Loucy (cell line): ENCODE data around the gene ZNF805.
A peak's percentile ranks its signal among the peaks of the same experiment; 100 is the strongest.

ENCODE experiments used
- H2AFZ ChIP-seq: fragments of 200-600 bp; sonication (generic); 2 replicates; pipeline ENCODE4 v1.6.0; 2016; ENCODE audit warnings: antibody characterized with exemption, mild to moderate bottlenecking, low read length, moderate library complexity
- H3F3A ChIP-seq: fragments of 200-600 bp; 2 replicates; pipeline ENCODE4 v1.6.0; 2016; ENCODE audit warnings: antibody characterized with exemption, low read depth, mild to moderate bottlenecking
- H3K27me3 ChIP-seq: fragments of 200-600 bp; sonication (generic); 2 replicates; pipeline ENCODE4 v1.6.1; 2014; ENCODE audit warnings: low read length, mild to moderate bottlenecking; ENCODE audit not compliant: insufficient read depth, poor library complexity, severe bottlenecking
- H3K36me3 ChIP-seq: fragments of 200-600 bp; sonication (generic); 2 replicates; pipeline ENCODE4 v1.6.1; 2016; ENCODE audit warnings: low read length; ENCODE audit not compliant: insufficient read depth
- H3K4me1 ChIP-seq: fragments of 200-600 bp; sonication (generic); 2 replicates; pipeline ENCODE4 v1.5.1; 2014; ENCODE audit warnings: low read length, mild to moderate bottlenecking; ENCODE audit not compliant: insufficient read depth, poor library complexity, severe bottlenecking
- H3K4me2 ChIP-seq: fragments of 200-600 bp; sonication (generic); 2 replicates; pipeline ENCODE4 v1.6.0; 2014; ENCODE audit warnings: antibody characterized with exemption, low read length, low read depth, mild to moderate bottlenecking; ENCODE audit not compliant: poor library complexity, severe bottlenecking
- H3K4me3 ChIP-seq: fragments of 200-600 bp; sonication (generic); 2 replicates; pipeline ENCODE4 v1.5.1; 2014; ENCODE audit warnings: low read length, mild to moderate bottlenecking, mixed read lengths; ENCODE audit not compliant: poor library complexity, severe bottlenecking
- H3K79me2 ChIP-seq: fragments of 200-600 bp; sonication (generic); 2 replicates; pipeline ENCODE4 v1.6.1; 2014; ENCODE audit warnings: low read length; ENCODE audit not compliant: insufficient read depth
- H3K9ac ChIP-seq: fragments of 200-600 bp; sonication (generic); 2 replicates; pipeline ENCODE4 v1.6.0; 2014; ENCODE audit warnings: mild to moderate bottlenecking, low read depth, low read length, moderate library complexity; ENCODE audit not compliant: poor library complexity, severe bottlenecking
- H3K9me2 ChIP-seq: fragments of 200-600 bp; sonication (generic); replicated peaks from 2 replicates; pipeline ENCODE4 v1.6.1; 2016; ENCODE audit warnings: low read depth, low read length, mixed read lengths
- H3K9me3 ChIP-seq: fragments of 200-600 bp; sonication (generic); 2 replicates; pipeline ENCODE4 v1.6.1; 2014; ENCODE audit warnings: mild to moderate bottlenecking, antibody characterized with exemption, low read length, low read depth; ENCODE audit not compliant: insufficient read depth
- H4K20me1 ChIP-seq: fragments of 200-600 bp; sonication (generic); 2 replicates; pipeline ENCODE4 v1.6.0; 2014; ENCODE audit warnings: antibody characterized with exemption, low read length, mild to moderate bottlenecking; ENCODE audit not compliant: insufficient read depth, poor library complexity, severe bottlenecking
- CTCF ChIP-seq: fragments of 200-600 bp; sonication (generic); conservative IDR thresholded peaks from 2 replicates; pipeline ENCODE4 v1.5.1; 2014; ENCODE audit warnings: mild to moderate bottlenecking, antibody characterized with exemption, low read length
- EZH2phosphoT487 ChIP-seq: fragments of 200-600 bp; IDR thresholded peaks from 2 replicates; pipeline ENCODE4 v1.6.1; 2018; ENCODE audit warnings: antibody characterized with exemption, mild to moderate bottlenecking, moderate library complexity, borderline replicate concordance

ZNF805 gene

GRCh38 chr19:57280165-57280961 is 39.9 kb downstream of the ZNF805 start, which contains the start of gene ZNF460:
Gene ZNF460 (plus strand): TSS chr19:57280485. CDS start chr19:57280807, 322 bp downstream.
- H3K4me2 ChIP-seq = peak within 1 kb of the TSS; percentile 86
- peaks cover 15% of the 10 kb centered on the region; the same call in 1 of the 2 replicates for H3K36me3 ChIP-seq
- H3F3A ChIP-seq = no peaks in the 10 kb centered on the region
- no peaks in the 10 kb centered on the region for H3K9me3 ChIP-seq
- no peak; the same call in 1 of the 2 replicates for TF ChIP-seq CTCF
- no peak for TF ChIP-seq EZH2phosphoT487
- H3K4me1 ChIP-seq = peaks cover 12% of the 10 kb centered on the region
- H3K4me3 ChIP-seq = peak within 1 kb of the TSS; percentile 92
- peak within 1 kb of the TSS; percentile 81 for H2AFZ ChIP-seq
- H3K79me2 ChIP-seq = peaks cover 53% of the 10 kb centered on the region
- no peaks in the 10 kb centered on the region for H3K9me2 ChIP-seq
- H3K27me3 ChIP-seq = no peaks in the 10 kb centered on the region
- peaks cover 40% of the 10 kb centered on the region for H4K20me1 ChIP-seq
- peak within 1 kb of the TSS; percentile 94 for H3K9ac ChIP-seq

GRCh38 chr19:57280962-57281400 is 40.5 kb downstream of the ZNF805 start:
- peaks cover 12% of the 10 kb centered on the region for H3K4me1 ChIP-seq
- peak overlapping the region; percentile 94 for H3K9ac ChIP-seq
- H3F3A ChIP-seq = no peaks in the 10 kb centered on the region
- H2AFZ ChIP-seq = peak overlapping the region; percentile 72
- no peaks in the 10 kb centered on the region for H3K9me3 ChIP-seq
- peak overlapping the region; percentile 86 for H3K4me2 ChIP-seq
- H3K36me3 ChIP-seq = peaks cover 21% of the 10 kb centered on the region; the same call in 1 of the 2 replicates
- no peaks in the 10 kb centered on the region for H3K27me3 ChIP-seq
- peaks cover 59% of the 10 kb centered on the region for H3K79me2 ChIP-seq
- peak overlapping the region; percentile 92 for H3K4me3 ChIP-seq
- no peak for TF ChIP-seq EZH2phosphoT487
- no peak for TF ChIP-seq CTCF
- H3K9me2 ChIP-seq = no peaks in the 10 kb centered on the region
- H4K20me1 ChIP-seq = peaks cover 46% of the 10 kb centered on the region

- Histone ChIP-seq H3K4me1 (peaks cover 12% of the 10 kb centered on the region), H4K20me1 (peaks cover 48% of the 10 kb centered on the region), H3K9me2 (no peaks in the 10 kb centered on the region), H3K9ac (peak overlapping the region; percentile 94), H3K4me2 (peak overlapping the region; percentile 86), H3K27me3 (no peaks in the 10 kb centered on the region), H2AFZ (no peak overlapping the region), H3K36me3 (peaks cover 31% of the 10 kb centered on the region; the same call in 1 of the 2 replicates), H3K9me3 (no peaks in the 10 kb centered on the region), H3K4me3 (peak overlapping the region; percentile 92), H3F3A (no peaks in the 10 kb centered on the region), H3K79me2 (peaks cover 71% of the 10 kb centered on the region)
- no peak for TF ChIP-seq CTCF
- no peak for TF ChIP-seq EZH2phosphoT487
Observed at GRCh38 chr19:57282011-57282643, 41.7 kb downstream of the ZNF805 start.
